Thoracic aorta (tissue), 2 donors: ENCODE measurements around the gene SMAD6. TPM values are rescaled to one million over a fixed set of nuclear protein-coding genes. Genes with fewer than 3 reads are reported as not detected.

Source experiments
- ATAC-seq: fragments of 150-250 bp; one replicate; pipeline ENCODE4 v1.8.0; 2017; ENCODE audit warnings: low read depth; ENCODE audit not compliant: insufficient number of reproducible peaks, low FRiP score
- DNase-seq: peaks from one replicate; pipeline ENCODE4 v3.0.0-alpha.2; 2020; ENCODE audit warnings: low spot score
- H3K27ac ChIP-seq, 2 donors: fragments of 200-600 bp; sonication (generic); 1 replicate in 1 of 2; 2 replicates in 1 of 2; pipeline ENCODE4 v1.5.1; 2016; ENCODE audit warnings: mild to moderate bottlenecking in 2 of 2, moderate library complexity in 2 of 2
- H3K27me3 ChIP-seq: fragments of 200-600 bp; sonication (generic); replicated peaks from 2 replicates; pipeline ENCODE4 v1.6.0; 2016; ENCODE audit warnings: mild to moderate bottlenecking; ENCODE audit not compliant: insufficient read depth
- H3K36me3 ChIP-seq: fragments of 200-600 bp; sonication (generic); one replicate; pipeline ENCODE4 v1.5.1; 2016
- H3K4me1 ChIP-seq, 2 donors: fragments of 200-600 bp; sonication (generic); 1 replicate in 1 of 2; 2 replicates in 1 of 2; pipeline versions ENCODE4 v1.5.1 to v1.6.0; 2016; ENCODE audit warnings: low read depth in 2 of 2, mild to moderate bottlenecking in 1 of 2; ENCODE audit not compliant: control insufficient read depth in 1 of 2
- H3K4me3 ChIP-seq: fragments of 200-600 bp; sonication (generic); 2 replicates; pipeline ENCODE4 v1.5.1; 2016; ENCODE audit warnings: mild to moderate bottlenecking
- H3K9me3 ChIP-seq: fragments of 200-600 bp; sonication (generic); 2 replicates; pipeline ENCODE4 v1.5.1; 2016
- total RNA-seq, 2 donors: library from RNA; depleted of rRNA; stranded (reverse); fragments of >200 nt; gene quantifications; one replicate each; pipeline versions ENCODE4 v1.1.0 to v1.2.3, GENCODE V29; 2016
- TF ChIP-seq, protein P1 (sequence below): fragments of 200-600 bp; sonication (generic); IDR thresholded peaks from one replicate; pipeline ENCODE4 v1.5.1; 2019; ENCODE audit warnings: antibody characterized with exemption

The SMAD6 gene
- total RNA-seq, 2 donors from 2014 or later, result 73.3 to 113 TPM

DNA sequence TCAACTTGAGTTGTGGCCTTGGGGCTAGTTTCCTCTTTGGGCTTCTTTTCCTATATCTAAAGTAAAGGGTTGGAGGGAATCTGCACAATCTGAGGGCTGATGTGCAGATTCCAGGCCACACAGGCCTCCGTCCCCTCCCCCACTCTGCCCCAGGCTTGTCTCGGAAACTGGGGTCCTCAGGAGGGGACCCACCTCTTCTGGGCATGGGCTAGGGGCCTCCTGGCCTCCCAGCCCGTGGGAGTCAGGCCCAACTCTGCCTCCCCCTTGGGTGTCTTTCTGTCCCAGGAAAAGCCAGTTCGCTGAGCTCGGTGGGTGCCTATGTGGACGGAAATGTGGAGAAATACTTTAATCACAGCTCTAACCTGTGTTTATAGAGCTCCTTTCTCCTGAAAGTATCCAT is 4.8 kb downstream of the SMAD6 start:
- Histone ChIP-seq H3K36me3 (no peaks in the 10 kb centered on the region), H3K4me3 (peak overlapping the region; percentile 84), H3K27ac (peak overlapping the region; percentile 75 to 88), H3K4me1 (peaks cover 22 to 64% of the 10 kb centered on the region in 2 donors), H3K9me3 (no peaks in the 10 kb centered on the region), H3K27me3 (no peaks in the 10 kb centered on the region)
- DNase-seq (no peak), ATAC-seq (no peak)
- TF ChIP-seq, protein P1, sequence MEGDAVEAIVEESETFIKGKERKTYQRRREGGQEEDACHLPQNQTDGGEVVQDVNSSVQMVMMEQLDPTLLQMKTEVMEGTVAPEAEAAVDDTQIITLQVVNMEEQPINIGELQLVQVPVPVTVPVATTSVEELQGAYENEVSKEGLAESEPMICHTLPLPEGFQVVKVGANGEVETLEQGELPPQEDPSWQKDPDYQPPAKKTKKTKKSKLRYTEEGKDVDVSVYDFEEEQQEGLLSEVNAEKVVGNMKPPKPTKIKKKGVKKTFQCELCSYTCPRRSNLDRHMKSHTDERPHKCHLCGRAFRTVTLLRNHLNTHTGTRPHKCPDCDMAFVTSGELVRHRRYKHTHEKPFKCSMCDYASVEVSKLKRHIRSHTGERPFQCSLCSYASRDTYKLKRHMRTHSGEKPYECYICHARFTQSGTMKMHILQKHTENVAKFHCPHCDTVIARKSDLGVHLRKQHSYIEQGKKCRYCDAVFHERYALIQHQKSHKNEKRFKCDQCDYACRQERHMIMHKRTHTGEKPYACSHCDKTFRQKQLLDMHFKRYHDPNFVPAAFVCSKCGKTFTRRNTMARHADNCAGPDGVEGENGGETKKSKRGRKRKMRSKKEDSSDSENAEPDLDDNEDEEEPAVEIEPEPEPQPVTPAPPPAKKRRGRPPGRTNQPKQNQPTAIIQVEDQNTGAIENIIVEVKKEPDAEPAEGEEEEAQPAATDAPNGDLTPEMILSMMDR, result no peak

DNA sequence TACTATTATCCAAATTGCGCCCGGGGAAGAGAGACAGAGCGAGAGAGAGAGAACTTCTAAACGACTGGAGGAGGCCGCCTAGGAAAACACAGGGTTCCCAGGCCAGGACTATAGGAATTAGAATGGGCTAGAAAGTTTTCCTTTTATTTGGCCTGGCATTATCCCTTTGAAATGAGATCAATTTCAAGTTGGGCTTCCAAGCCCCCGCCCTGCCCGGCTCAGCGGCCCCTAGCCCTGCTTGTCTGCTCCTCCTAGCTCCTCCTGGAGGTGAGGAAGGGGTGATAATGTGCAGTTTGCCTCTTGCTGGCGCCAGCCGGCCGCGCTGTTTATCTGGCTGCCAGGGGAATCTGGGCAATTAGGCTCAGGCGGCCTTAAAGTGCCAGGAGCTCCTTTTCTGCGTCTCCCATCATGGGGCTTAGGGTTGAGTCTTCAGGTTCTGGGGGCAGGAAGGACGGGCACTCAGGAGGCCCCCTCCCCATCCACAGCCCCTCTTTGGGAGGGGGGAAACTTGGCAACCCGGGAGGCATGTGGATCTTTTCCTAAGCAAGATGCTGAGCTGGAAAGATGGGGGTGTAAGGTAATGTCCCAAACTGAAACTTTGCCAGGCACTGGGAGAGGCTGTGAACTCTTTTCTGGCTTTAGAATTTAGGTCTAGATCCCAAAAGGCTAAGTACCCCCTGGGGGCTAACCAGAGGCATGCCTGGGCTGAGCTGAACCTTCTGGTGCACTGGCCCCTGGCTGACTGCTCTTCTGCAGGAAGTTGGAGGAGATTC is 5.5 kb downstream of the SMAD6 start:
- TF ChIP-seq, protein P1, result no peak
- peaks cover 22 to 66% of the 10 kb centered on the region in 2 donors for H3K4me1 ChIP-seq
- DNase-seq, result no peak

DNA sequence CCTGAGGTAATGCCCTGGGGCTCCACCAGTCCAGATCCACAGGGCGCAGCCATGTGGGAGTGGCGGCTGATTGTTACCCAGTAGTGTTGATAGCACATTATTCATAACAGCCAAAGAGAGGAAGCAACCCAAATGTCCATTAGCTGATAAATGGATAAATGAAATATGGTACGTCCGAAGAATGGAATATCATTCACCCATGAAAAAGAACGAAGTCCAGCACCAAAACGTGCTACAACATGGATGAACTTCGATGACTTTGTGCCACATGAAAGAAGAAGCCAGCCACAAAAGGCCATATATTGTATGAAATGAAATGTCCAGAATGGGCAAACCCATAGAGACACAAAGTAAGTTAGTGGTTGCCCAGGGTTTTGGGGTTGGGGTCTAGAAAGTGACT is 6.4 kb downstream of the SMAD6 start:
- TF ChIP-seq, protein P1, result no peak
- no peak overlapping the region for H3K4me3 ChIP-seq
- H3K27me3 ChIP-seq, result no peaks in the 10 kb centered on the region
- H3K9me3 ChIP-seq, result no peaks in the 10 kb centered on the region
- no peak for DNase-seq
- H3K36me3 ChIP-seq, result no peaks in the 10 kb centered on the region
- ATAC-seq, result no peak
- peaks cover 22 to 71% of the 10 kb centered on the region in 2 donors for H3K4me1 ChIP-seq
- peak overlapping the region in 1 of 2 donors; percentile 75 for H3K27ac ChIP-seq

More for the DNA sequence above, 5.5 kb downstream of the SMAD6 start:
- Histone ChIP-seq H3K36me3 (no peaks in the 10 kb centered on the region), H3K27ac (peak overlapping the region; percentile 75 to 88), H3K27me3 (no peaks in the 10 kb centered on the region), H3K9me3 (no peaks in the 10 kb centered on the region), H3K4me3 (peak overlapping the region; percentile 84)
- no peak for ATAC-seq

DNA sequence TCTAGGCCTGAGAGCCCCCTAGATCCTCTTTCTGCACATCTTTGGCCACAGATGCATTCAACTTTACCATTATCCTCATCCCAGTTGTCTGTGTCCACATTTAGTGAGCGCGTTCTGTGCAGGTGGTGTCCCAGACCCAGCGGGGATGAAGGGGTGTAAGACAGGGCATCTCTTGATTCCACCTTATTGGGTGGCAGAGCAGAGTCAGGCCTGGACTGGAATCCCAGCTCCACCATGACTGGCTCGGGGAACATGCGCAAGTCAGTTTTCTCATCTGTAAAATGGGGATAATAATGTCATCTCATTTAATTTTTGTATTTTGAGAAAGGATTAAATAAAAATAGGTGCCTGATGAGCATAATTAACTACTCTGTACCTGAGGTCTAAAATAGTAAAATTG is 7.8 kb downstream of the SMAD6 start:
- H3K36me3 ChIP-seq, result no peaks in the 10 kb centered on the region
- no peaks in the 10 kb centered on the region for H3K9me3 ChIP-seq
- DNase-seq (no peak), ATAC-seq (no peak)
- peak overlapping the region in 1 of 2 donors; percentile 35 for H3K27ac ChIP-seq
- H3K4me3 ChIP-seq, result no peak overlapping the region
- TF ChIP-seq, protein P1, result no peak
- H3K27me3 ChIP-seq, result no peaks in the 10 kb centered on the region
- peaks cover 30 to 82% of the 10 kb centered on the region in 2 donors for H3K4me1 ChIP-seq

DNA sequence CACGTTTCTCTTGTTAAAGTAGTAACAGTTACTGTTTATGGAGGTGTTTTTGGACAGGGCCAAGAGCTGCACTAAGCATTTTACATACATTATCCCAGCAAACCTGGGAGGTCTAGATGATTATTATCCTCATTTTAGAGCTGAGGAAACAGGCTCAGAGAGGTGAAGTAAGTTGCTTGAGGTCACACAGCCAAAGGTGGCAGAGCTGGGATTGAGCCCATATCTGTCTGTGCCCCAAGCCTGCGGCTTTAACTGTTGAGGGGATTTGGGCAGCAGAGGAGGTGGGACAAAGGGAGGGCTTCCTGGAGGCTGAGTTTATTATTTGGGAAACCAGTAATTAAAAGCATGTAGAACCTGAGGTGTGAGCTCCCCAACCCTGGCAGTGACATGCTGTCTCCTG is 9.2 kb downstream of the SMAD6 start:
- Histone ChIP-seq H3K9me3 (no peaks in the 10 kb centered on the region), H3K27ac (peak overlapping the region in 1 of 2 donors; percentile 9), H3K4me3 (no peak overlapping the region), H3K4me1 (peaks cover 29 to 82% of the 10 kb centered on the region in 2 donors), H3K27me3 (no peaks in the 10 kb centered on the region), H3K36me3 (no peaks in the 10 kb centered on the region)
- no peak for DNase-seq
- TF ChIP-seq, protein P1, result no peak
- ATAC-seq, result no peak
